IMR-90 (cell line): ENCODE data around the gene LRIT1.

Experiments
- CTCF ChIP-seq: conservative IDR thresholded peaks from 2 replicates; pipeline ENCODE4 v1.5.1; 2012; ENCODE audit warnings: mild to moderate bottlenecking, low read depth, low read length, improper control_type of control experiment
- POLR2A ChIP-seq: IDR thresholded peaks from 2 replicates; pipeline ENCODE4 v1.6.1; 2012; ENCODE audit warnings: mild to moderate bottlenecking, low read depth, low read length

- no peak for TF ChIP-seq CTCF
- TF ChIP-seq POLR2A: no peak
Measured at GRCh38 chr10:84288151-84288550, 46.8 kb upstream of the LRIT1 start.
